B cell (primary cell): Measurements from ENCODE around the gene SDK1. TPM values are rescaled to one million over a fixed set of nuclear protein-coding genes. Genes with fewer than 3 reads are reported as not detected.

Source experiments
- ATAC-seq: fragments of 200-7000 bp; cut with Tn5 transposase; one replicate; pipeline ENCODE4 v1.10.0; 2021; ENCODE audit warnings: low read depth, mild to moderate bottlenecking, moderate number of reproducible peaks, moderate library complexity
- CTCF ChIA-PET: fragments of 350-600 bp; sonication (Branson Sonifier 250); formaldehyde crosslinking; loops from one replicate; lab custom pipeline; 2021; ENCODE audit warnings: antibody characterized with exemption, inconsistent platforms; lab: Charles Lee
- POLR2A ChIA-PET: fragments of 350-600 bp; sonication (Branson Sonifier 250); formaldehyde crosslinking; loops from one replicate; lab custom pipeline; 2021; ENCODE audit warnings: antibody characterized with exemption; lab: Charles Lee
- DNase-seq: peaks from one replicate; pipeline ENCODE4 v3.0.0; 2013
- H2AFZ ChIP-seq: 2 replicates; pipeline ENCODE4 v1.6.1; 2012; ENCODE audit warnings: mild to moderate bottlenecking, low read depth, low read length; ENCODE audit not compliant: insufficient read depth, poor library complexity, severe bottlenecking
- H3K27ac ChIP-seq, 2 donors: 1 replicate in 1 of 2; 2 replicates in 1 of 2; pipeline ENCODE4 v1.5.1; 2012 to 2013; ENCODE audit warnings: low read length in 2 of 2, mild to moderate bottlenecking in 2 of 2, moderate library complexity in 1 of 2
- H3K27me3 ChIP-seq, 4 experiments: fragments of 200-600 bp in 1 of 4; sonication (generic) in 1 of 4; replicated peaks in 1 of 4; 1 replicate in 2 of 4; 2 replicates in 2 of 4; pipeline versions ENCODE4 v1.6.1 to v1.7.0; 2013 to 2016; ENCODE audit warnings: low read length in 3 of 4, mild to moderate bottlenecking in 2 of 4, mixed read lengths in 1 of 4, moderate library complexity in 1 of 4; ENCODE audit not compliant: insufficient read depth in 4 of 4, control insufficient read depth in 3 of 4; ENCODE audit errors: control extremely low read depth in 1 of 4
- H3K36me3 ChIP-seq, 2 experiments: replicated peaks in 1 of 2; 1 replicate in 1 of 2; 2 replicates in 1 of 2; pipeline versions ENCODE4 v1.6.1 to v1.7.1; 2013; ENCODE audit warnings: low read length in 1 of 2; ENCODE audit not compliant: insufficient read depth in 2 of 2, control insufficient read depth in 1 of 2; ENCODE audit errors: control extremely low read depth in 1 of 2, extremely low read depth in 1 of 2
- H3K4me1 ChIP-seq, 2 donors: fragments of 200-600 bp in 1 of 2; sonication (generic) in 1 of 2; 1 replicate in 1 of 2; 2 replicates in 1 of 2; pipeline versions ENCODE4 v1.5.1 to v1.6.1; 2013 to 2017; ENCODE audit warnings: low read length in 2 of 2; ENCODE audit not compliant: control insufficient read depth in 2 of 2, insufficient read depth in 2 of 2
- H3K4me2 ChIP-seq: replicated peaks from 2 replicates; pipeline ENCODE3; 2012; ENCODE audit warnings: mild to moderate bottlenecking, low read depth, low read length; ENCODE audit not compliant: poor library complexity, severe bottlenecking
- H3K4me3 ChIP-seq, 5 experiments: fragments of 200-600 bp in 1 of 5; sonication (generic) in 1 of 5; 1 replicate in 3 of 5; 2 replicates in 2 of 5; pipeline versions ENCODE4 v1.5.1 to v1.7.0; 2011 to 2016; ENCODE audit warnings: low read length in 4 of 5, mild to moderate bottlenecking in 4 of 5, low read depth in 2 of 5, control low read depth in 1 of 5, moderate library complexity in 1 of 5; ENCODE audit not compliant: insufficient read depth in 1 of 5; ENCODE audit errors: control extremely low read depth in 1 of 5, extremely low read depth in 1 of 5
- H3K79me2 ChIP-seq: fragments of 200-600 bp; sonication (generic); one replicate; pipeline ENCODE4 v1.6.0; 2016; ENCODE audit warnings: low read length; ENCODE audit not compliant: control insufficient read depth, insufficient read depth
- H3K9ac ChIP-seq: fragments of 200-600 bp; sonication (generic); 2 replicates; pipeline ENCODE4 v1.6.1; 2017; ENCODE audit warnings: mild to moderate bottlenecking, low read length, moderate library complexity
- H3K9me3 ChIP-seq, 3 donors: one replicate each; pipeline versions ENCODE4 v1.6.1 to v1.7.1; 2013; ENCODE audit warnings: low read length in 2 of 3; ENCODE audit not compliant: control insufficient read depth in 2 of 3, insufficient read depth in 1 of 3; ENCODE audit errors: control extremely low read depth in 1 of 3
- H4K20me1 ChIP-seq: 2 replicates; pipeline ENCODE4 v1.6.0; 2012; ENCODE audit warnings: mild to moderate bottlenecking, low read length; ENCODE audit not compliant: insufficient read depth, control insufficient read depth, poor library complexity, severe bottlenecking
- H3K27ac Mint-ChIP-seq: one replicate; pipeline ENCODE4 v1.8.0; 2021; ENCODE audit warnings: mixed read lengths
- H3K27me3 Mint-ChIP-seq: one replicate; pipeline ENCODE4 v1.8.0; 2021; ENCODE audit warnings: mixed read lengths
- H3K4me1 Mint-ChIP-seq: one replicate; pipeline ENCODE4 v1.8.0; 2021; ENCODE audit warnings: mixed read lengths
- H3K4me3 Mint-ChIP-seq: one replicate; pipeline ENCODE4 v1.8.0; 2021; ENCODE audit warnings: mixed read lengths
- H3K9me3 Mint-ChIP-seq: one replicate; pipeline ENCODE4 v1.8.0; 2022; ENCODE audit warnings: mixed read lengths; ENCODE audit not compliant: insufficient read depth
- CTCF ChIP-seq: fragments of 200-600 bp; IDR thresholded peaks from one replicate; pipeline ENCODE4 v1.8.0; 2022; ENCODE audit warnings: antibody characterized with exemption, mild to moderate bottlenecking
- EZH2 ChIP-seq: IDR thresholded peaks from 2 replicates; pipeline ENCODE4 v1.6.1; 2012; ENCODE audit warnings: borderline replicate concordance, low read depth, mild to moderate bottlenecking, moderate library complexity, low read length; ENCODE audit not compliant: insufficient read depth, poor library complexity, severe bottlenecking
- WGBS: methylation state at CpG from one replicate; pipeline ENCODE4 v1.1.5; 2013; ENCODE audit warnings: missing lambda C conversion rate; ENCODE audit not compliant: insufficient coverage; 5-methylcytosine and 5-hydroxymethylcytosine counted together
- intact Hi-C: fragments of 100-400 bp; cut with micrococcal nuclease; formaldehyde crosslinking; loops from one replicate; pipeline ENCODE4 v1.10.0; 2022
- polyA plus RNA-seq: library from polyadenylated mRNA; depleted of rRNA; stranded (reverse); fragments of >200 nt; gene quantifications from 2 replicates; pipeline ENCODE4 v1.2.3, GENCODE V29; 2012
- total RNA-seq, 2 donors: library from RNA; stranded (reverse); fragments of 120-200 nt in 1 of 2; gene quantifications; 1 replicate in 1 of 2; 2 replicates in 1 of 2; pipeline versions ENCODE4 v1.2.3 to v1.2.4, GENCODE V29; 2013 to 2022

Gene SDK1
- total and polyA plus RNA-seq, 2 donors (not counting 1 experiment from before 2014, with no cell fraction given), result 0.73 to 2.0 TPM

- H3K4me1 ChIP-seq, result peaks cover 14 to 15% of the 10 kb centered on the region in 2 donors
- Mint-ChIP-seq H3K27ac (no peak overlapping the region), H3K4me1 (peaks cover 23% of the 10 kb centered on the region), H3K27me3 (no peaks in the 10 kb centered on the region), H3K9me3 (peaks cover 1% of the 10 kb centered on the region), H3K4me3 (no peak overlapping the region)
- H3K27ac ChIP-seq, result no peak overlapping the region
- CTCF ChIA-PET, result no interaction called here
- H3K4me2 ChIP-seq, result no peak overlapping the region
- POLR2A ChIA-PET, result no interaction called here
- H3K4me3 ChIP-seq, result no peak overlapping the region
- ATAC-seq (no peak), DNase-seq (no peak)
- no peaks in the 10 kb centered on the region for H3K36me3 ChIP-seq
- no peaks in the 10 kb centered on the region for H3K79me2 ChIP-seq
- H3K9me3 ChIP-seq, result peaks cover 2 to 7% (median 3%) of the 10 kb centered on the region in 3 donors
- H2AFZ ChIP-seq, result no peak overlapping the region
- intact Hi-C loops, result loop anchor here (10.0 kb wide), 2 partner anchors 287 to 607 kb away; partner anchors contain the start of gene SDK1
- no peak overlapping the region for H3K9ac ChIP-seq
- H4K20me1 ChIP-seq, result no peaks in the 10 kb centered on the region
- H3K27me3 ChIP-seq, result no peaks in the 10 kb centered on the region
- no CpG with 5 or more reads among the region's 4 CpGs for WGBS
- TF ChIP-seq CTCF (no peak), EZH2 (no peak)
Observed at GRCh38 chr7:3591944-3592343, 290.9 kb downstream of the SDK1 start.

- no peaks in the 10 kb centered on the region for H3K27me3 Mint-ChIP-seq
- Histone ChIP-seq H3K9ac (no peak overlapping the region), H3K4me2 (no peak overlapping the region), H3K4me3 (no peak overlapping the region), H3K27me3 (no peaks in the 10 kb centered on the region), H4K20me1 (no peaks in the 10 kb centered on the region), H2AFZ (peak overlapping the region; percentile 23), H3K9me3 (peaks cover 2 to 8% (median 7%) of the 10 kb centered on the region in 3 donors), H3K27ac (no peak overlapping the region), H3K79me2 (no peaks in the 10 kb centered on the region), H3K36me3 (no peaks in the 10 kb centered on the region), H3K4me1 (peaks cover 17 to 19% of the 10 kb centered on the region in 2 donors)
- H3K4me3 Mint-ChIP-seq, result no peak overlapping the region
- peaks cover 29% of the 10 kb centered on the region for H3K4me1 Mint-ChIP-seq
- CTCF ChIA-PET, result no interaction called here
- no peak for DNase-seq
- H3K27ac Mint-ChIP-seq, result peak overlapping the region; percentile 62
- intact Hi-C loops, result loop anchor here (10.0 kb wide), 2 partner anchors 288 to 608 kb away; partner anchors contain the start of gene SDK1
- no peak for ATAC-seq
- TF ChIP-seq EZH2, result no peak
- TF ChIP-seq CTCF, result no peak
- WGBS, result 58% methylated on average over 2 of the region's 11 CpGs
- POLR2A ChIA-PET, result no interaction called here
- peaks cover 1% of the 10 kb centered on the region for H3K9me3 Mint-ChIP-seq
Observed at GRCh38 chr7:3592401-3593134, 291.5 kb downstream of the SDK1 start.
